Activated CD4-positive, alpha-beta T cell treated with anti-CD3 and anti-CD28 coated beads, Interleukin-2, amount 50 U/mL, for 48 hours (primary cell): ENCODE results near the gene ZNF326.
"Not testable (repeated sequence)": the region's sequence is repeated elsewhere in the genome, so short reads cannot be mapped to it uniquely, and the experiment has no call there.

Experiments
- DNase-seq, 2 experiments: peaks; one replicate each; pipeline ENCODE4 v3.0.0-alpha.2; 2020

ZNF326 gene

DNA sequence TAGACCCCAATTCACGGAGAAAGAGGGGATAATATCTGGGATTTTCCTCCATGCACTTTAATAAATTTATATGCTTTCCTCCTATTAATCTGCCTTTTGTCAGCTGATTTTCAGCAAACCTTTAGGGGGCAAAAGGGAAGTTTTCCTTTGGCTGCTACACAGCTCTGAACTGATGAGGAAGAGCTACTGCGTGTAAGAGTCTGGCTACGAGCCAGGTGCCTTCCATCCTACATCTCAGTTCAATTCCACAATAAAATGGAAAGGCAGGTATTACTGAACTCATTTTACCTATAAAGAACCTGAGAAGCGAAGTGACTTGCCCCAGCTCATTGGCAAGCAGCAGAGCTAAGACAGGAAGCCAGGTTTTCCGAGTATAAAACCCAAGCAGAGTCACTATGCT is 28.3 kb upstream of the ZNF326 start:
- DNase-seq = no peak

DNA sequence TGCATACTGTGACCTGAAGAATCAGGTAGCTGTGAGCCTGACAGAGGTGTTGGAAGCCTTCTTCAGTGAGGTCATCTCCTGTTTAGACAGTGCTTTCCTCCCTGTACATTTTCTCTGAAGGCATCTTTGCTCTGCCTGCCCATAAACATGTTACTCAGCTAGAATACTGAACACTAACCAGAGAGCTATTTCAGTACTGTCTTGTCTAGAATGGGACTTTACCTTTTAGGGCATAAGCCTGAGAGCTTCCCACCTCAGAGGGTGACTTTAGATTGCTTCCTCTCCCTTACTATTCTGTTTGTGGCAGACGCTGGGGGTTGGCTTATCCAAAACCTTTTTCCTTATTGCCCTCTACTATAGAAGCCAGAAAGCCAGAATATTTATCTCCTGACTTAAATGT is 23.3 kb upstream of the ZNF326 start:
- DNase-seq = no peak

DNA sequence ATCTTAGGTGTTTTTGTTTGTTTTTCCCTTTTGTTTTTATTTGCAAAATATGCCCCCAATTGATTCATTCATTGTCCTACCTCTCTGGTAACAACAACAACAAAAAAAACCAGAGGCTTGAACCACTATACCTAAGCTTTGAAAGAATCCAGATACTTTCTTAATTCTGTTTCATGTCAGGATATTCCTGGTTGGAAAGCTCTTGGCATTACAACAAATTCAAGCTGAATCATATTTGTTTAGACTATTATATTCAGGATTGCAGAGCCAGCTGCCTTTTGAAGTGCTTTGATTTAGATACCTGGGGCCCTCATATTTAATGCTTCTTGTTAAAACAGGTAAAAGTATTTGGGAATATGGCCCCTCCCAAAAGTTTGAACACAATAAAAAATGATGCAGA is 22.9 kb upstream of the ZNF326 start:
- DNase-seq = no peak

DNA sequence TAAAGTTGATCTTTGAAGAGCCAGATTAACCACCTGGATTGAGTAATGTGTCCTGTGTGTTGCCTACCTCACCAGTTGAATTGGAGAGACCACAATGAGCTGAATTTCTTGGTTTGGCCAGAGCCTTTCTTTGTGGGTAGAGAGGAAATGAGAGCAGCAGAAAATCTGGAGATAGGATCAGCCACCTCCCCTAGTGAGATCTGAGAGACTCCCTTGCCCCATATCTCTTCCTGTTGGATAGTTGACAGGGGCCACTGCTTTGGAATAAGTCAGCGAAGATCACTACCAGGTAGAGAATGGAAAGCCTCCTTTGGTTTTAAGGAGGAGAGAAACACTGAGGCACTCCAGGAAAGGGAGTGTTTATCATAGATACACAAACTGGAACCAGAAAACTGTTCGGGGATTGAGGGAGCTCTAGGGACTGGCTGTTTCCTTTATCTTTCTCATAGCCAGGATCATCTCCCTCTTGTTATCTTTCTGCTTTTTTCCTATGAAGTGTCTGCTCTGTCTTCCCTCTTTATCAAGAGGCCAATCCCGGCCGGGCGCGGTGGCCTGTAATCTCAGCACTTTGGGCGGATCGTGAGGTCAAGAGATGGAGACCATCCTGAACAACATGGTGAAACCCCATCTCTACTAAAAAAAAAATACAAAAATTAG is 21.3 kb upstream of the ZNF326 start:
- no peak for DNase-seq

DNA sequence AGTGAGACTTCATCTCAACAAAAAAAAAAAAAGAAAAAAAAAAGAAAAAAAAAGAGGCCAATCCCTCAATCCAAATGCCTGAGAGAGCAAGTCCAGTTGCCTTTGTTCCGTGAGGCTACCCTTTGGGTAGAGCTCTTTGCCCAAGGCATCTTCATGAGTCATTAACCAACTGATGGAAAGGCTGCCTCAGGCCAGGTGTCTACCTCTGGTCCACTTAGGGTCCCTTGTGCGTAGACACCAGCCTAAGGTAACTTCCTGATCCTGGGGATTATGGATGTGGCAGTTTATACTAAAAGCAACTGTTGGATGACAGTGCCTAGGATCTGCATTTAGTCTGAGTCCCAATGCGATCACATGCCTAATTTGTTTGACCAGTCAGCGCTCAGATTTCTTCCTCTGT is 20.7 kb upstream of the ZNF326 start:
- DNase-seq = no peak

DNA sequence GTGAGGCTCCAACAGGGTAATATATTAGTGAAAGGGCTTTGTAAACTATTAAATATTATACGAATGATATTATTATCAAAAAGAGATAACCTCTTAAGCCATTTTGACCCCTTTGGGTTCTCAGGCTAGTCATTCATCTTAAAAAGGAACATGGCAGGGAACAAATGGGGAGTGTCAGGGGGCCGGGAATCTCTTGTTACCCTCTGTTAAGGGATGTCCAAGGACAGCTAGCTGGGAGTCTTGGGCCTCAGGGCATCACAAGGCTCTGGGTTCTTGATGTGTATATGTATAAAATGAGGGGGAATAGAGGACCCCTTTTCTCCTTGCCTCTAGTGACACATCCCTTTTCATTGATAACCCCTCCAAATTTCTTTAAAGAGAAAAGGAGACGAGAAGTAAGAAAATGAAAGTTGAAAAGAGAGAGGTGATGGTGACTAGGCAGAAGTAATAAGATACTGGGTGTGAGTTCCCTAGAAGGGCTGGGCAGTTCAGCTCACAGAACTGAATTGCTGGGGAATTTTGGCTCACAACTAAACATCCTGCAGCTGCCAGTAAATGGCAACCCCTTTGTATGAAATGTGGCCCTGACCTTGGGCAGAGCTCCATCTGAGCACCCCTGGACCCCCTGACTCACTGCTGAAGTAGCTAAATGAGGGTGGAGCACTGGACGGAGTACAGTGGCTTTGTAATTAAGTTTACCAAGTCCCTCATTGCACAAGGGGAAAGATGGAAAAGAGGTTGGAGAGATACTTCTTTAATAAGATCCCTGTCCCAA is 20.0 kb upstream of the ZNF326 start:
- DNase-seq = no peak

DNA sequence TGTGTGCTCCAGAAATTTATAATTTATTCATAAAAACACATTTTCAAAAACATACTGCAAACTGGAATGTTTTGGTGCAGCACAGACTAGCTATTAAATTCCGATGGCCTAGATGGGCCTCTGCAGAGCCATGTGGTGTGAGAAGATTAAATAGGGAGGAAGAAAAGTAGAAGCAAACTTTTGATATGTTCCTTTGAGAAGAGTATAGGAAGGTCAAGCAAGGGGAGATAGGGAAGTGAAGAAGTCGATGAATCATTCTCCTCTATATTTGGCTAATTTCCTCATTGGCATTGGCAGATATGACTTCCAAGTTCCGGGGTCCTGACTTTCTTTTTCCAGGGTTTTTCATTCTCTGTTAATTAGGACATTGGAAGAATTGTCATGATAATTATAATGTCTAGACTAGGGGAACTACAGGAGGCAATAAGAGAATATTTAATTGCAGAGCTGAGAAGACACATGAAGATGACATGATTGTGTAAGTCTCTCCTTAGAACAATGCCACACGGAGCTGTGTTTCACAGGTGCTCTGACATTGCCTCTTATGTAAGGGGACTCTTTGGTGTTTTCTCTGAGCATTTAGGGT is 19.3 kb upstream of the ZNF326 start:
- DNase-seq = no peak

DNA sequence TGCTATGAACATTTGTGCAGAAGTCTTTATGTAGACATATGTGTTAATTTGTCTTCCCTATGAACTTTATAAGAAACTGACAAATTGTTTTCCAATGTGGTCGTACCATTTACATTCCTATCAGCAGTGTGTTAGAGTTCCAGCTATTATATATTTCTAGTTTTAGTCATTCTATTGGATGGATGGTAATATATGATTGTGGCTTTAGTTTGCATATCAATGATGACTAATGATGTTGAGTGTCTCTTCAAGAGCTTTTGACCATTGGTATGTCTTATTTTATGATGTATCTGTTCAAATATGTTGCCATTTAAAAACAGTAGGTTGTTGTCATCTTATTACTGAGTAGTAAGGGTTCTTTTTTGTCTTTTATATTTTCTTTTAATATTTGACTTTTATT is 16.2 kb upstream of the ZNF326 start:
- no peak for DNase-seq

DNA sequence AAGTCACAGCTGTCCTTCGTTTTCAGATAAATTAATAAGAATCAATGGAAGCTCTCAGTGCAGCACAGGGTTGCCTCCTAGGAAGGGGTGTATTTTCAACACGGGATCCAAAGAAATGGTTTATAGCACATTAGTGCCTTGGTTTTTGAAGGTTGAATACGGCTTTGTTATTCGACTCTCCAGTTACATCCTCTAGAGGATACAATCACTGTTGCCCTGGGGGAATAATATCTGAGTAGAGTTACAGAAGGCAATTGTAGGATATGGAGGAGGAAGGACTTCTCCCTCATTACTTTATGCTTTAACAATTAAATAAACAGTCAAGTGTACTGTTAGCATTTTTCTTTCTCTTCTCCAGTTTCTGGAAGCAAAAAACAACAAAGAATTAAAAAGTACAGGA is 14.3 kb upstream of the ZNF326 start:
- no peak for DNase-seq

DNA sequence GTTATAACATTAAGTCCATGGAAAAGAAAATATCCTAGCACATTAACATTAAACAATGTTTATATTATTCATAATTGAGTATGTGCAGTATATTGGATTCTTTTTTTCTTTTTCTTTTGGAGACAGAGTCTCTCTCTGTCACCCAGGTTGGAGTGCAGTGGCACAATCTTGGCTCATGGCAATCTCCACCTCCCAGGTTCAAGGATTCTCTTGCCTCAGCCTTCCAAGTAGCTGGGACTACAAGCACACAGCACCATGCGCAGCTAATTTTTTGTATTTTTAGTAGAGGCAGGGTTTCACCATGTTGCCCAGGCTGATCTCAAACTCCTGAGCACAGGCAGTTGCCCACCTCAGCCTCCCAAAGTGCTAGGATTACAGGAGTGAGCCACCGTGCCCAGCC is 12.1 kb upstream of the ZNF326 start:
- not testable (repeated sequence) for DNase-seq

DNA sequence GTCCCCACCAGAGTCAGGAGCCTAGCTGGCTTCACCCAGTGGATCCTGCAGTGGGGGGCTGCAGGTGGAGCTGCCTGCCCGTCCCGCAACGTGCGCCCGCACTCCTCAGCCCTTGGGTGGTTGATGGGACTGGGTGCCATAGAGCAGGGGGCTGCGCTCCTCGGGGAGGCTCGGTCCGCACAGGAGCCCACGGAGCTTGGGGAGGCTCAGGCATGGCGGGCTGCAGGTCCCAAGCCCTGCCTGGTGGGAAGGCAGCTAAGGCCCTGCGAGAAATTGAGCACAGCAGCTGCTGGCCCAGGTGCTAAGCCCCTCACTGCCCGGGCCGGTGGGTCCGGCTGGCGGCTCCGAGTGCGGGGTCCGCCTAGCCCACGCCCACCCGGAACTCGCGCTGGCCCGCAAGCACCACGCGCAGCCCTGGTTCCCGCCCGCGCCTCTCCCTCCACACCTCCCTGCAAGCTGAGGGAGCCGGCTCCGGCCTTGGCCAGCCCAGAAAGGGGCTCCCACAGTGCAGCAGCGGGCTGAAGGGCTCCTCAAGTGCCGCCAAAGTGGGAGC is 10.3 kb upstream of the ZNF326 start:
- DNase-seq = not testable (repeated sequence)

DNA sequence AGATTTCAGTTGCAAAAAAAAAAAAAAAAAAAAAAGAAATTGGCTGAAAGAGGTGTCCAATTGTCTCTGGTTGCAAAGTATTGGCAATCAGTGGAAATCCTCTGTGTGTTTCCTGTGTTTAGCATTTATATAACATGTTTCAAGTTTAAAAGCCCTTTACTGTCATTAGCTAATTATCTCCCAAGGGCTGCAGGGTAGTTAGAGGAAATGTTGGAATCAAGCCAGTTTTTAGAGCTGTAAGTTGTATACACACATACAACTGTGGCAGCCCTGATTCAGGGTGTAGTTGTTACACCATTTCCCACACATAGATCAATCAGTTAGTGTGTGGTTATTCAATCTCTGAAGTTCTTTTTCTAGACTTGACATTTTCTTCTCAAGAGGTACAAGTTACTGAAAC is 8.9 kb upstream of the ZNF326 start:
- no peak for DNase-seq

DNA sequence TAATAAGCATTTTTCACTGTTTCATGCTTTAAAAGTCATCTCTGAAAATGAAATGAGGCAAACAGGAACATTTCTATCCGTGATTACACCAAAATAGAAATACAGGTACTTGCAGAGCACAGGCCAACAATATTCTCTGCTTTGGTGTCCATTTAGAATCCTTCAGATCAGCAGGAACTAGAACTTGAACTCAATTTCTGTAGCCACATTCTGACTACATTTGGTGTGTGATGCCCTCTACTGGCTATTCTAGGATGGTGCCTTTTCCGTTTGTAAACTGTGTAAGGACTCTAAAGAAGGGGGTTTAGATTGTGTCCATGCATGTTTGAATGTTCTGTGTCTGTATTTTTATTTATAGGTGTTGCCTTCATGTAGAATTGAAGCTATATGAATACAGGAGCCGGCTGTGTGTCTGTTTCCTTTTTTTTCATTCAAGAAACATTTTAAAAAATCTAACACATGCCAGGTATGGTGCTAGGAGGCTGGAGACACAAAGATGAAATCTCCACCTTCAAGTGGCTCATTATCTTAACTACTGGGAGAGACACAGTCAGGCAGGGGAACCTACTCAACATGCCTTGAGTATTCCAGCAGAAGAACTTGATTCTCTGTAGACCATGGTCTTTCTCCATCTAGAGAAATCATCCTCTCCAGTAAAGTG is 7.6 kb upstream of the ZNF326 start:
- DNase-seq = peak; percentile 17 to 43

DNA sequence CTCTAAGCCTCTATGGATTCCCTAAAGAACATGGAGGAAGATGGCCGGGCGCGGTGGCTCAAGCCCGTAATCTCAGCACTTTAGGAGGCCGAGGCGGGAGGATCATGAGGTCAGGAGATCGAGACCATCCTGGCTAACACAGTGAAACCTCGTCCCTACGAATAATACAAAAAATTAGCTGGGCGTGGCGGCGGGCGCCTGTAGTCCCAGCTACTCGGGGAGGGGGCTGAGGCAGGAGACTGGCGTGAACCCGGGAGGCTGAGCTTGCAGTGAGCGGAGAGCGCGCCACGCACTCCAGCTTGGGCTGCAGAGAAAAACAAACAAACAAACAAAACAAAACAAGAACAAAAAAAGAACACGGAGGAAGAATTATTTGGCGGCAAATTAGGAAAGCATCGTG is 5.8 kb upstream of the ZNF326 start:
- no peak for DNase-seq

DNA sequence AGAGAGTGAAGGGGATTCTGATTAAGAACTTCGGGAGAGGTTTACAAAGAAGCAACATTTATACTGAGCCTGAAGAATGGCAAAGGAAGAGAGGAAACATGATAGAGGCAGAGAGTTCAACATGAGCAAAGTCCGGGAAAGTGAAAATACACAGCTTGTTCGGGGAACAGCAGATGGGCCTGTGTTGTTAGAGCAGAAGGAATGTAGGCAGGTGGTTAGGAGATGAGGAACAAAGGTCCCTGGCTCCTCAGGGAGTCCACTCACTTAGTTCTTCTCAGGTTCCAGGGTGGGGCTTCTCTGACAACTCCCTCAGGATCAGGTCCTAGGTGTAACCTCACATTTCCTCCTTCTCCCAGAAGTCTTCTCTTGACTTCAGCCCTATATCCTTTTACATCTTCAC is 5.1 kb upstream of the ZNF326 start:
- DNase-seq = no peak

DNA sequence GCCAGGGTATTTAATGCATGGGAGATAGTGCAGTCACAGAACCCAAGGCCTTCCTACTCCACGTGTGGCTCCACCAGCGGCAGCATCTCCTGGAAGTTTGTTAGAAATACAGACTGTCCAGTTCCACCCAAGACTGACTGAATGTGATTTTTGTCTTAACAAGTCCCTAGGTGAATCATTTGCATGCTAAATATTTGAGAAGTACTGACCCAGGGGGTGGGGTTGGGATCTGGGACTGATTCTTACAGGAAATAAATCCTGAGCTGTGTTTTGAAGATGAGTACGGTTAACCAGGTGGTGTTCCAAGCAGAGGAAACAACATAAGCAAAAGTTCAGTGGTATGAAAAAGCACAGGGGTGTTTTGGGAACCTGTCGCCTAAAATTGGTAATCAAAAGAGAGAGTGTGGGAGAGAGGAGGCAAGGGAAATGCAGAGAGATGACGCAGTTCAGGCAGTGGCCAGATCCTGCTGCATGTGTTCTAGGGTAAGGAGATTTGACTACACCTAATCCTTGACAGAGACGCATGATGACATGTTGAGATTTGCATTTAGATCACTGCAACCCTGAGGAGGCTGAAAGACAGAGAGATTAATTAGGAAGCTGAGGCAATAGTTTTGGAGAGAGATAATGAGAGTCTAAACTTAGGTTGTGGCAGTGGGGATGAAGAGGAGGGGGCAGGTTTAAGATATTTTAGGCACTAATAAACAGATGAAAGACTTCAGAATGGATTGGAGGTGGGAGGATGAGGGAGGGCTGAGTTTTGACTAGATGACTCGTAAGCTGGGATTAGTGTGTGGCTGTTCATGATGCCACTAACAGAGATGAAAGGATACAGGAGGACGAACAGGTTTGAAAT is 3.7 kb upstream of the ZNF326 start:
- no peak for DNase-seq

DNA sequence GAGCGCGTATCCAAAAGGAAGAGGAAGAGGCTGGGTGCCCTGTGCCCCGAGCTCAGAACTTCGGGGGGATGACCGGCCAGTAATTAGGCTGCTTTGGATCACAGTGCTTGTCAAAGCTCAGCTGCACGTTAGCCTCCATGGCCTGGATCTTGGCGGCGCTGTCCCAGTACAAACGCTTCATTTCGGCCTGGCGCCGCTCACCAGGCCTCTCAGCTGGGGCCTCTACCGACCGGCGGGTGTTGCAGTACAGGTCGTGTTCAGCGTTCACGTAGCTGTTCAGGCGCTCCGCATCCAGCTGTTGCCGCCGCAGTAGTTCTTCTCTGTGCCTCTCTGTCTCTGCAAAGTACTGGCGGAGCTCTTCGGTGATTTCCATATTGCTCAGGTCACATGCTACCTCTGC is 1.4 kb upstream of the ZNF326 start:
- DNase-seq = no peak

DNA sequence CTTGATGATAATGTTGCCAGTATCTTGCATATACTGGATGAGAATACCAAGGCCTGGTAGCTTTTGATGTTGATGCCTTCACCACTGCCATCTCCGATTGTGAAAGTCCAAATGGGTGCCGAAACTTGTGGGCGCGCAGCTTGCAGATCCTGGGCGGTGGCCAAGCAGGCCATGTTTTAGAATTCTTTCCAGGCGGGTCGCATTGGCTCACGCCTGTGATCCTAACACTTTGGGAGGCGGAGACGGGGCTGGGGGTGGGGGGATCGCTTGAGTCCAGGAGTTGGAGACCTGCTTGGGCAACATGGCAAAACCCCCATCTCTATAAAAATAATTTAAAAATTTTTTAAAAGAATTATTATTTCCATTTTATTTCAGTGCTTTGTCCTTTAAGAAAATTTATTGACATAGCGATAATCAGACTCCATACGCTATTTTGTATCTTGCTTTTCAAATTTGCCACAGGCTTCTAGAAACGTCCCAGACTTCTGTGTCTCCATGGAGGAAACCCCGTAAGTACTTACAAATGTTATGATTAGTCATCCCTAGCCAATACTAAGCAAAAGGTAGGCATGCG is 592 bp upstream of the ZNF326 start:
- DNase-seq = no peak

DNA sequence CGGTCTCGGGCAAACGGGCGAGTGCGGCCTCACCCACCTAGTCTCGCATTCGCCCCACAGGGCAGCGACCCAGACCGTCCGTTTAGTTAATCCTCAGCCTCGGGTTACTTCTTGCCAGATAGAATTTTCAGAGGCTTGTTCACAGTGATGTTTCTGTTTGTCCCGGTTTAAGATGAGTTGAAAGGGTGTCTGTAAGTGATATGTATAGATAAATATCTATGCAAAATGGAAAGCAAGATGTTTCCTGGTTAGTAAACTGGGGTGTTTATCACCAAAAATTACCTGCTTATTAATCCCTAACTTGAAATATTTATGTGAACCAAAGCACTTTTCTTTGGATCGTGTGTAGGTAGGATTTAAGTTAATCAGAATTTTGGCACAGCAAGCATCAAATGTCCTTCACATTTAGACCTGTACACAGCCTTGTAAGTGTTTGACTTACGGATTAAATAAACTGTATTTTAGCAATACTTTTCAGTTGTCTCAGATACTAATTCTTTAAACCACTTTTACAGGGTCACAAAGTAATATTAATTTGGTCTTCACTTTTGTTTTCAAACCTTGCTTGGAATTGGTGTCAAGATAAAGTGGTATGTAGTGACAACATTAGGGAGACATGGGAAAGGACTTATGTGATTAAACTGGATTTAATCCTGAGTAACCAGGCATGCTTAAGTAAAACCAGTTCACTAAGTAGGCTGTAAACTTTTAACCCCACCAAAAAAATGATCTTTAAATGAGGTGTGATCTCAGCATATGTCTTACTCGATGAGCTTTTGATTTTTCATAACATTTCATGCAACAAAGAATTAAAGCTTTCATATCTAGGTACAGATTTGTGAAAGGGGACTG is 914 bp downstream of the ZNF326 start:
- no peak for DNase-seq

DNA sequence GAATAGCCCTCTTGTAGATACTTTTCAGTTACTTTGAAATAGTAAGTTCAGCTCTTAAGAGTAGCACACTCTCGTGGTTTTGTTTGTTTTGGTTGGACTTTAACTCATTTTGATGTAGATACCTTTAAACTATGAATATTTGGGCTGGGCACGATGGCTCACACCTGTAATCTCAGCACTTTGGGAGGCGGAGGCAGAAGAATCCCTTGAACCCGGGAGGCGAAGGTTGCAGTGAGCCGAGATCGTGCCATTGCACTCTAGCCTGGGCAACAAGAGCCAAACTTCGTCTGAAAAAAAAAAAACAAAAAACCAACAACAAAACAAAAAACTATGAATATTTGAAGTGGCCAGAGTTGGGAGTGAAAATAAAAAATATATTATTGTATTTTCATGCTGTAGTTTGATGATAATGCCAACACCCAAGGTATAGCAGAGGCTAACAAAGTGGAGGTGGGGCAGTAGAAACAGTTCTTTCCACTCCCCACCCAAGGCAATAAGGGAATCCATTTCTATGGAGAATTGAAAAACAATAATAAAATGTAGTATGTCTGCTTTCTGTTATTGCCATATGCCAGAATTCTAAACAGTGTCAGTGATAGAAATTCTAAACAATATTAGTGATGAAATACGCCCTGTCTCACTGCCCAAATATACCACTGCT is 1.7 kb downstream of the ZNF326 start:
- DNase-seq = no peak

DNA sequence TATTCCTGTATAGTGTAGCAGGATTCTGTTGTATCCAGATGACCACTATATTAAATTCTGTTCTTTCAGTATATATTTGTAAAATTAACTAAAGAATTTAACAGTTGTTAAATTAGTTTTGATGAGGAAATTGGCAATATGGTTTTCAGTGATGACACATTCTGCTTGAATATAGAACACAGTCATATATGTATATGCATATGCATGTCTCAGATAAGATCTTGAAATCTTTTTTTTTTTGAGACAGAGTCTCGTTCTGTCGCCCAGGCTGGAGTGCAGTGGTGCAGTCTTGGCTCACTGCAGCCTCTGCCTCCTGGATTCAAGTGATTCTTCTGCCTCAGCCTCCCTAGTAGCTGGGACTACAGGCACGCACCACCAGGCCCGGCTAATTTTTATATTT is 2.2 kb downstream of the ZNF326 start:
- not testable (repeated sequence) for DNase-seq
